GM12801 (cell line): ENCODE measurements around the gene ADCY6.

Experiments
- CTCF ChIP-seq: IDR thresholded peaks from one replicate; pipeline ENCODE4 v1.5.1; 2011; ENCODE audit warnings: control low read depth; ENCODE audit not compliant: insufficient read length; ENCODE audit errors: extremely low read depth

The ADCY6 gene

GRCh38 chr12:48764521-48764920 is 24.4 kb downstream of the ADCY6 start:
- TF ChIP-seq CTCF: no peak

GRCh38 chr12:48758737-48759136 is 30.2 kb downstream of the ADCY6 start:
- no peak for TF ChIP-seq CTCF

DNA sequence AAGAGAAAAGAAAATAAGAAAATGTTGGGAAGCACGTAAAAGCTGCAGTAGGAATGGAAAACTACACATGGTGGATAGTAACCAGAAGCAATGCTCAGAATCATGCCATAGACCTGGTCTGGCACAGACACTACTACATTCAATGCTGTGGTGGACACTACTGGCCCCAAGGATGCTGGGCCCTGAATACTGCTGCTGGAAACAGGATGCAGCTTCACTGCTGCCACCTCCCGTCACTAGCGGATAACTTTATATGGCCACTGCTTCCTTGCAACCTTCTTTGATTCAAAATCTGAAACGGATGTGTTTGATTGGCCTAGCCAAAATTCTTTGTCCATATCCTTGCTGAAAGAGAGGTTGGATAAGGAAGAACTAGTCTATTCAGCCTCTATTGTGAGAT is 30.7 kb downstream of the ADCY6 start:
- TF ChIP-seq CTCF: no peak

GRCh38 chr12:48750769-48751356 is 38.0 kb downstream of the ADCY6 start:
- no peak for TF ChIP-seq CTCF

GRCh38 chr12:48750215-48750614 is 38.7 kb downstream of the ADCY6 start:
- no peak for TF ChIP-seq CTCF

- TF ChIP-seq CTCF: no peak
These were observed 44.5 kb downstream of the ADCY6 start for GRCh38 chr12:48744251-48745008.

DNA sequence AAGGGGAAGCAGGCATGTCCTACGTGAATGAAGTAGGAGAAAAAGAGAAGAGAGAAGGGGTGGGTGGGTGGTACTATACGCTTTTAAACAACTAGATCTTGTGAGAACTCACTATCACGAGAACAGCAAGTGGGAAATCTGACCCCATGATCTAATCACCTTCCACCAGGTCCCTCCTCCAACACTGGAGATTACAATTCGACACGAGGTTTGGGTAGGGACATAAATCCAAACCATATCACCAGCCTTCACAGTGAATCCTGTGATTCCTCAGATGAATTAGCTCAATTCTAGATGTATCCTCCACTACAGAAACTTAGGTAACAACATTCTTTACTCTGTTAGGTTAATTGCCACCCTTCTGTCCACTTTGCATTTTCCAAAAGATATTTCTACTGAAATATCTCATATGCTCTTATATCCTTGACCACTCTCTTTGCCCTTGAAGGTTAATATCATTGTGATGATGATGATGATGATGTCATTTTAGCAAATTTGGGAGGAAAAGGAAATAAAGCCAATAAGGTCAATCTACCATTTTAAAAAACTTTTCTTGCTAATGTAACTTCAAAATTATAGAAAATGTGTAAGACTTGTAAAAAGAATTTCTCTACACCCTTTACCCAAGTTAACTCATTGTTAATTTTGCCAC is 49.1 kb downstream of the ADCY6 start:
- TF ChIP-seq CTCF: no peak
